Measurements from ENCODE around the gene CACNA1C.
A peak's percentile ranks its signal among the peaks of the same experiment; 100 is the strongest.

CACNA1C gene

DNA sequence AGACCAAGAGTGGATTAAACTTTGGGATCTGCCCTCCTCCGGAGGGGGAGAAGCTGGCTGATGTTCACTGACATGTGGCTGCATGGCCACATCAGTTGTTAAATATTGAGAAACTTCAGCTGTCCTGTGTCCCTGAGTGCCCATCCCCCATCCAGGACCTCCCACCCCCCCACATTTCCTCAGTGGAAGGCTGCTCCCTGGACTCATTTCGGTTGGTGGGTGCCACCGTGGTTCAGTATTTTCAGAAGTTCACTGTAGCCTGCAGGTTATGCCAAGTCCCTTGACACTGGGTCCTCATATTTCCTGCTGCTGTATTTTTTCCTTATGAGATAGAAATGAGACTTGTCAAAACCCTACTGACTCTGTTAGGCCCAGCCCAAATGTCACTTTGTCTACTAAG lies 302.4 kb downstream of the CACNA1C start:
- no peak for FAIRE-seq

DNA sequence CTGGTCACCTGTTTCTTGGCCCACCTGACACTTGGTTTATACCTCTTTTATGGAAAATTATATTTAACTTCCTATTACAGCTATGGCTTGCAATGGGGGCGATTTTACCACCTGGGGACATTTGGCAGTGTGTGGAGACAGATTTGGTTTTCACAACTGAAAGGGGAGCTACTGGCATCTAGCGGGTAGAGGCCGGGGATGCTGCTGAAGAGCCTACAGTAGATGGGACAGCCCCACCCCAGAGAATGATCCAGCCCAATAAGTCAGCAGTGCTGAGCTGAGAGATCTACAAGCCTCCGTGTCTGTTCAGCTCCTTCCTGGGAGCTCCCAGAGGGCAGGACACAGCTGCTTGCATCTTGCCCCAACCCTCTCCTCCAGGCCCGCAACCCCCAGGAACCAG lies 302.8 kb downstream of the CACNA1C start:
- no peak for FAIRE-seq
- no peak for DNase-seq (ENCODE audit: low spot score)

More for the DNA sequence above, 302.4 kb downstream of the CACNA1C start:
- DNase-seq (ENCODE audit: low spot score) = no peak

- DNase-seq (ENCODE audit: low spot score) (no peak), FAIRE-seq (no peak)
Observed at GRCh38 chr12:2356601-2357125, 303.9 kb downstream of the CACNA1C start.

DNA sequence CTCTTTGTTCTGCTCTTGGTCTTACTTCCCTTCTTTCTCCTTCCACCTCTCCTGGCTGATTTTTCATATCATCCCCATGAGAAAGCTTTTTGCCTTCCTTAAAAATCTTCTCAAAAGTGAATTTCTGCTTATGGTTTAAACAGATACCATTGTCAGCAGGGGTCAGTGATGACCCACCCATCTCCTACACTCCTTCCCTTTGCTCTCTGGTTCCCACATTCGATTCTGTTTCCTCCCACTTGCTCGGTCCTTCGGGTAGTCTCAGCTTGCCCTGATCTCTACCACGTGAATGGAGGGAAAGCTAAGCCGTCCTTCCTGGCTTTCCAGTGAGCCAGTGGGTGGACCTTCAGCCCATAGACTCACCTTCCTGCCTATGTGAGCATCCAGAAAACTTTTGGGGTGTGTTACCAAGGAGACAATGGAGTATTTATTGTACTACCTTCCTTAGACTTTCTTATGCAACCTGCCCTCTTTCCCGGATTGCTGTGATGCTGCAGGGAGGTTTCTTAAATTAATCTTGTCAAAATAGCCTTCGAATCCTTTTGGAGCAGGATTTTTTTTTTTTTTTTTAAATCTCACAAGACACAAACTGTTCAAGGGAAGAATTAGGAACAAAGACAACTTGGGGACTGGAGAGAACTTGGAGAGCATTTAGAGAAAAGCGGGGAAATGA lies 306.3 kb downstream of the CACNA1C start:
- DNase-seq (ENCODE audit: low spot score) (peak; percentile 56), FAIRE-seq (peak; percentile 26)

DNA sequence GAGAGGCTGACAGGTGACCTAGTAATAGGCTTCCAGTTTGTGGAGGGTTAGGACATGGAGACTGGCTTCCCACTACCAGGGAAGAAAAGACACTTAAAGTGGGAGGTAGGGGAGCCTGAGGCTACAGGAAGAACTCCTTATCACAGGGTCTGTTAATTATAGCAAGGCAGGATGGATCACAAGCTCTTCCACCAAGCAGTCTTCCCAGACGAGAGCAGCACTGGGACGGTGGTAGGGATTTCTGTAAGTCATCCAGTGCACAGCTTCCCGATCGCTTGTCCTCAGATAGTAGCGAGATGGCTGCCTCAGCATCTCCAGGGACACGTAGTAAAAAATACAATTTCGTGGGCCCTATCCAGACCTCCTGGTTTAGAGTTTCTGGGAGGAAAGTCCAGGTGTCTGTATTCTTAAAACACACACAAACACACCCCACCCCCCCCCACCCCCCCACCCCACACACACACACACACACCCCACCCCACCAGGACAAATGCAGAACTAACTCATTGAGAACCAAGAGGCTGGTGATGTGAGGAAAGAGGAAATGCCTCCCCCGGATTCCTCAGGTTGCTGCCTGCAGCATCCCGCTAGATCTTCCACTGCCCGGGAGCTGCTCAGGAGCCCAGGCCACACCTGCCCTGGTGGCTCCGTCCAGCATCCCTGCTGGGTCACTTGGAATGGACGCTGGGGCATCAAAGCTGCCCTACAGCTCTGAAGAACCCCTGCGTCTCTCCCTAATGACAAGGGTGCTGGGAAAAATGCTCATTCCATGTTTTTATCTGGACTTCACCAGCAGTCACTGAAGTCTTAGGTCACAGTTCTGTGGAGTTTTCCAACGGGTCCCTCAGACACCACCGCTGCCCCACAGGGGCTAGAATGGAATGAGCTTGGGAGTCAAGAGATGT lies 307.2 kb downstream of the CACNA1C start:
- FAIRE-seq = no peak
- DNase-seq (ENCODE audit: low spot score) = no peak

- FAIRE-seq (no peak), DNase-seq (ENCODE audit: low spot score) (no peak)
Observed at GRCh38 chr12:2360630-2361170, 307.9 kb downstream of the CACNA1C start.

DNA sequence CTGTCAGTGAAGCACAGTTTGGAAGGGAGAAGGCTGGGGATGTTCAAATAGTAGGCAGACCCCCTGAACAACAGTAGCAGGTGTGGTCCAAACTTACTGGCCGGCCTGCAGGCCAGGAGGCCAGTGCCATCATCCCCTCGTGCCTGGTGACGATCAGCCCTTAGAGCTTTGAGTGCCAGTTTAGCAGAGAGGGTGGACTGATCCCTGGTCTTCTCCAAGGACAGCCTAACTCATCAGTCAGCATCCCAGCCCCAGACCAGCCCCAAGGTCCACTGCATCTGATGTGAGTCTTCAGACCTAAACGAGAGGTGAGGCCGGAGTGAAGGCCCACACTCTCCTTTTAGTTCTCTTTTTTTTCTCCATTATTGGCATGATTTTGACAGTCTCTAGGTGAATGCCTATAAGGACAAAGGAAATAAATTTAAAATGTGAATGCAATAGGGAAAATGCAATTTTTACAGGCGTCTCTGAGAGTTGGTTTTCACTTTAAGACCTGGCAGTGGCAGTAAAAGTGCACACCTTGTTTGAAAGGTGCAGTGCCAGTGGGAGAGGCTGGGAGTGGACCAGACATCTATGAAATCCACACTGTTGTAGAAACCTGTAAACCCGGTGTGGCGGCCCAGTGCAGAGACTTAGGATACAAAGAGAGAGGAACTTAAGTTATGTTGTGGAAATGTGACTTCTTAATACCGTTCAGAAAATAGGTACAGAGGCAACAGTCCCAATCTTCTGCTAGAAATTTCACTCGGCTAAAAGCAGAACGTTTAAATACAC lies 311.2 kb downstream of the CACNA1C start:
- FAIRE-seq = no peak

GRCh38 chr12:2364631-2365051 lies 311.9 kb downstream of the CACNA1C start:
- no peak for FAIRE-seq
- no peak for DNase-seq (ENCODE audit: low spot score)

More for the DNA sequence above, 311.2 kb downstream of the CACNA1C start:
- DNase-seq (ENCODE audit: low spot score) = no peak

- no peak for FAIRE-seq
- no peak for DNase-seq (ENCODE audit: low spot score)
Observed at GRCh38 chr12:2366711-2367110, 313.9 kb downstream of the CACNA1C start.

DNA sequence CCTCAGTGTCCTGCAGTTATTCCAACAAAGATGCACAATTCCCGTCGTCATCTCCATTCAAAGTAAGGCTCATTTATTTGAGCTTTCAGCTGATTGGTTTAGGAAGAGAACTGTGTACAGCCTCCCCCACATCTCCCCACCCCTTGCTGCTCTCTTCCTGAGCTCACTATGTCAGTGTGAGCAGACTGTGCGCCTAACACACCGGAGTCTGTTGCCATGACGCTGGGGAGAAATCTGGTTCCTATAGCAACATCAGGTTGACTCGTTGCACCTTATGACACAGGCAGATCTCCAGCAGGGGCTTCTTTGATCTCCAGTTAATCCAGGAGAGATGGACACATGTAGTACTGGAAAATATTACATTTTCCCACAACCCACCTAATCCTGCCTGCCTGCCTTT lies 319.4 kb downstream of the CACNA1C start:
- DNase-seq (ENCODE audit: low spot score) (no peak), FAIRE-seq (no peak)

GRCh38 chr12:2372735-2373134 lies 319.9 kb downstream of the CACNA1C start:
- DNase-seq (ENCODE audit: low spot score) (peak; percentile 22), FAIRE-seq (no peak)

- no peak for DNase-seq (ENCODE audit: low spot score)
- no peak for FAIRE-seq
Observed at GRCh38 chr12:2373307-2373706, 320.5 kb downstream of the CACNA1C start.

DNA sequence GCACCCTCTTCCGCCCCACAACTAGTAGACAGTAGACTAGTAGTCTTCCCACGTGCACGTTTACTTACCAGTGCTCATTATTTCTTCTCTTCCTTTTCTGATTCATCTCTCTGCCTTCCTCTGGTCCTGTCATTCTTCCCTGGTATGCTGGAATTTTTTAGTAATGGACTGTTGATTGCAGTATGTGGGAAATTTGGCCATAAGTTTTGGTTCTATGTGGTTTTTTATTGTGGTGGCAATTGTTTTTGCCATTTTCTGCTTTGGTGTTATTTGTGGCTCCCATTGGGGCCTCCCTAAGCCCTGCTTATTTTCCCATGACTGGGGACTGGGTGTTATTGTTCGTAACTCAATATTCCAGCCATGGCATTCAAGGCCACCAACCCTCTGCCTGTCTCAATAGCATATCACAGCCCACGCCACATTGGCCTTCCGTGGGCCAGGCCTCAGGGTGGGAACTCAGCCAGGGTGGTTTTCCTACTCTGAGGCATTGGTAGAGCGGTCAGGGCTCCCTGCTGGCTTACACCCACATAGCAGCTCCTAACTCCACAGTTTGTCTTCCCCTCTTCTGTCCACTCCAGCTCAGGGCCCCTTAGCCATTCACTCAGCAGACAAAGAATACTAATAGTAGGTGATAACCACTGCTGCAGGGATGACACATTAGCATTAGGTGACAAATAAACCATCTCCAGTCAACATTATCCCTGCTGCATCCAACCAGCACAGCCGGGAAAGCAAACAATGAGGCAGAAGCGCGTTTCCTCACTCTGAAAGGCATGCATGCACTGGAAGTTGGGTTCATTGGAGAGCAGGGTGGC lies 321.5 kb downstream of the CACNA1C start:
- FAIRE-seq = no peak
- no peak for DNase-seq (ENCODE audit: low spot score)

- FAIRE-seq = no peak
- no peak for DNase-seq (ENCODE audit: low spot score)
Observed at GRCh38 chr12:2375871-2376270, 323.1 kb downstream of the CACNA1C start.

DNA sequence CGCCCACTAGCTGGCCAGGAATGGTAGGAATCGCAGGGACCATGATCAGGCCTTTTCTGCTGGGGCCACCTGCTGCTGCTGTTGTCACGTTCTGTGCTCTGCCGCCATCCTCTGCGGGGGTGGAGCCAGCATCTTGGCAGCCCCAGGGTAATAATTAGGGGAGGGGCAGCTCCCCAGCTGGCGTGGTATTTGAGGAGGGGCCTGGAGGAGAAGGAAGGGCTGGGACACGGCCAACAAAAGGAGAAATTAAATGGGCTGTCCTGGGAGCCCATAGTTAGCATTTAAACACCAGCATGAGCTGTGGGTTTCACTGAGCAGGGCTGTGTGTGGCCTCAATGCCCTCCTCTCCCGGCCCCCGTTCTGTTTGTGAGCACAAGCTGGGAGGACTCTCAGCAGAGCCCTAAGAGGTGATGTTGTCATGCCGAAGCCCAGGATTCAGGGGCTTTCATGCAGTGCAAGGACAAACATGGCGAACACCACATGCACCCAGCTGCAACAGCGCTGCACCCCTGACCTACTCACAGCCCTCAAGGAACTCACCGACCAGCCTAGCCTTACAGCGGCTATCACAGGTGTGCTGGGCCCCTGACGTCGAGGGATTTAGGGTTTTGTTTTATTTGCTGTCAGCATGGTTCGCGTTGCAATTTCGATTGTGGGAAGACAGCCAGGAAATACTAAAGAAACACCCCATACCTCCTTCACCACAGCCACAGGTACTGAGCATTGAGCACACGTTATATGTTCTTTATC lies 324.3 kb downstream of the CACNA1C start:
- FAIRE-seq = no peak

DNA sequence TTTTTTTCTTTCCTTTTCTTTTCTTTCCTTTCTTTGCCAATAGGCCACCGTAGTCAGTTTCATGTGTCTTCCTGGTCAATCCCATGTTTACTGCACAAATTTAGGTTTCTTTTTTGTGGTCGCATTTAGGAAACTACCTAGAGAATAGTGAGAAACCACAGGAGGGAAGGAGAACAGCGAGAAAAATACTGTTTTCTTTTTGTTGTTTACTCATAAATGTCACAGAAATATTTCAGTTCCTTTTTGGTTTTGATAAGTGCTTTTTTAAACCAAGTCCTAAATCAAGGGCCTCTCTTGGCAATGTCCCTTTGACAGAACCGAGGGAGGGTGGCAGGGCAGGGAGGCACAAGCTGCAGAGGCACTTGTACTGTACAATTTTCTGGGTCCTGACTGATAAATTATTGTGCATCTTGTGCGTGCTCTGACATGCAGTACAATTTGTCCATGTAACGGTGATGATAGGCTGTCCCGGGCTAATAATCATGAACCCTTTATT lies 326.1 kb downstream of the CACNA1C start:
- DNase-seq (ENCODE audit: low spot score) (no peak), FAIRE-seq (no peak)

More for the DNA sequence above, 324.3 kb downstream of the CACNA1C start:
- no peak for DNase-seq (ENCODE audit: low spot score)

GRCh38 chr12:2380946-2381345 lies 328.2 kb downstream of the CACNA1C start:
- DNase-seq (ENCODE audit: low spot score) (no peak), FAIRE-seq (no peak)

GRCh38 chr12:2382370-2383155 lies 329.8 kb downstream of the CACNA1C start:
- DNase-seq (ENCODE audit: low spot score) = peak; percentile 56
- FAIRE-seq = no peak
